Keratinocyte (primary cell): Measurements from ENCODE around the gene PPM1D.

Source experiments
- EZH2 ChIP-seq: IDR thresholded peaks from one replicate; pipeline ENCODE4 v1.6.1; 2012; ENCODE audit warnings: inconsistent platforms, mild to moderate bottlenecking, low read length, moderate library complexity
- TF ChIP-seq, protein P1 (sequence below), 3 experiments: IDR thresholded peaks in 1 of 3; conservative IDR thresholded peaks in 1 of 3; optimal IDR thresholded peaks in 1 of 3; 2 replicates in 2 of 3; 3 replicates in 1 of 3; pipeline versions ENCODE3 to v1.5.1; 2011; ENCODE audit warnings: low read length in 3 of 3, mild to moderate bottlenecking in 3 of 3, moderate library complexity in 2 of 3, control low read depth in 1 of 3, inconsistent platforms in 1 of 3; ENCODE audit not compliant: insufficient read depth in 2 of 3; ENCODE audit errors: extremely low read depth in 1 of 3

GRCh38 chr17:60623415-60623814 is 23.4 kb downstream of the PPM1D start:
- TF ChIP-seq, protein P1, sequence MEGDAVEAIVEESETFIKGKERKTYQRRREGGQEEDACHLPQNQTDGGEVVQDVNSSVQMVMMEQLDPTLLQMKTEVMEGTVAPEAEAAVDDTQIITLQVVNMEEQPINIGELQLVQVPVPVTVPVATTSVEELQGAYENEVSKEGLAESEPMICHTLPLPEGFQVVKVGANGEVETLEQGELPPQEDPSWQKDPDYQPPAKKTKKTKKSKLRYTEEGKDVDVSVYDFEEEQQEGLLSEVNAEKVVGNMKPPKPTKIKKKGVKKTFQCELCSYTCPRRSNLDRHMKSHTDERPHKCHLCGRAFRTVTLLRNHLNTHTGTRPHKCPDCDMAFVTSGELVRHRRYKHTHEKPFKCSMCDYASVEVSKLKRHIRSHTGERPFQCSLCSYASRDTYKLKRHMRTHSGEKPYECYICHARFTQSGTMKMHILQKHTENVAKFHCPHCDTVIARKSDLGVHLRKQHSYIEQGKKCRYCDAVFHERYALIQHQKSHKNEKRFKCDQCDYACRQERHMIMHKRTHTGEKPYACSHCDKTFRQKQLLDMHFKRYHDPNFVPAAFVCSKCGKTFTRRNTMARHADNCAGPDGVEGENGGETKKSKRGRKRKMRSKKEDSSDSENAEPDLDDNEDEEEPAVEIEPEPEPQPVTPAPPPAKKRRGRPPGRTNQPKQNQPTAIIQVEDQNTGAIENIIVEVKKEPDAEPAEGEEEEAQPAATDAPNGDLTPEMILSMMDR (optimal IDR thresholded peaks at IDR 0.05 in 1 of 3, IDR thresholded peaks at IDR 0.05 in 1 of 3, conservative IDR thresholded peaks at IDR 0.05 in 1 of 3; ENCODE audit: extremely low read depth in 1 of 3, insufficient read depth in 2 of 3, low read length in 3 of 3): no peak
- no peak for TF ChIP-seq EZH2
